ENCODE data around the gene OSBPL8. TPM values are rescaled to one million over a fixed set of nuclear protein-coding genes. Genes with fewer than 3 reads are reported as not detected.

Gene OSBPL8
- total and polyA plus RNA-seq, 8 donors: 7.7 to 147 (median 29.4) TPM

DNA sequence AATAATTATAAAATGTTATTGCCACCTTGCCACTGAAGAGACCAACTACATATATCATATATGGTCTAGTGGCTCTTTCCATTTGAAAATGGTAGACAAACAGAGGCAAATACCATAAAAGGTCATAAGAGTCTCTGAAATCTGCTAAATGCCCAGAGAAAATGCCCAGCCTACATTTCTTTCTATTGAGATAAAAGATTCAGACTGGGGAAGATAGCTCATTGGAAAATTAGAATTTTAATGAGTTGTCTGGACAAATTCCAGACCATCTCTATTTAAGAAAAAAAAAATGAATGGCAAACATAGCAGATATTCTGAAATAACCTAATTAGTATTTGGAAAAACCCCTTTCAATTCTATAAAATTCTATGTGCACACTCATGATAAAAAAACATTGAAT lies 131.5 kb downstream of the OSBPL8 start:
- TF ChIP-seq EP300 (IDR thresholded peaks at IDR 0.05) (no peak), POLR2A (IDR thresholded peaks at IDR 0.05) (no peak), POLR2AphosphoS5 (IDR thresholded peaks at IDR 0.05) (no peak)
- TF ChIP-seq, protein P1, sequence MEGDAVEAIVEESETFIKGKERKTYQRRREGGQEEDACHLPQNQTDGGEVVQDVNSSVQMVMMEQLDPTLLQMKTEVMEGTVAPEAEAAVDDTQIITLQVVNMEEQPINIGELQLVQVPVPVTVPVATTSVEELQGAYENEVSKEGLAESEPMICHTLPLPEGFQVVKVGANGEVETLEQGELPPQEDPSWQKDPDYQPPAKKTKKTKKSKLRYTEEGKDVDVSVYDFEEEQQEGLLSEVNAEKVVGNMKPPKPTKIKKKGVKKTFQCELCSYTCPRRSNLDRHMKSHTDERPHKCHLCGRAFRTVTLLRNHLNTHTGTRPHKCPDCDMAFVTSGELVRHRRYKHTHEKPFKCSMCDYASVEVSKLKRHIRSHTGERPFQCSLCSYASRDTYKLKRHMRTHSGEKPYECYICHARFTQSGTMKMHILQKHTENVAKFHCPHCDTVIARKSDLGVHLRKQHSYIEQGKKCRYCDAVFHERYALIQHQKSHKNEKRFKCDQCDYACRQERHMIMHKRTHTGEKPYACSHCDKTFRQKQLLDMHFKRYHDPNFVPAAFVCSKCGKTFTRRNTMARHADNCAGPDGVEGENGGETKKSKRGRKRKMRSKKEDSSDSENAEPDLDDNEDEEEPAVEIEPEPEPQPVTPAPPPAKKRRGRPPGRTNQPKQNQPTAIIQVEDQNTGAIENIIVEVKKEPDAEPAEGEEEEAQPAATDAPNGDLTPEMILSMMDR (IDR thresholded peaks at IDR 0.05): no peak
- no peak for DNase-seq
- Histone ChIP-seq H3K9me3 (peaks cover 0 to 32% (median 14%) of the 10 kb centered on the region in 4 donors), H3K4me1 (peaks cover 0 to 5% (median under 1%) of the 10 kb centered on the region in 4 donors), H3K36me3 (no peaks in the 10 kb centered on the region), H3K4me3 (no peak overlapping the region), H3K27ac (no peak overlapping the region), H3K27me3 (no peaks in the 10 kb centered on the region)
- intact Hi-C loops (cut with DNase I; ENCODE audit: low total_unique reads): no loop called here

DNA sequence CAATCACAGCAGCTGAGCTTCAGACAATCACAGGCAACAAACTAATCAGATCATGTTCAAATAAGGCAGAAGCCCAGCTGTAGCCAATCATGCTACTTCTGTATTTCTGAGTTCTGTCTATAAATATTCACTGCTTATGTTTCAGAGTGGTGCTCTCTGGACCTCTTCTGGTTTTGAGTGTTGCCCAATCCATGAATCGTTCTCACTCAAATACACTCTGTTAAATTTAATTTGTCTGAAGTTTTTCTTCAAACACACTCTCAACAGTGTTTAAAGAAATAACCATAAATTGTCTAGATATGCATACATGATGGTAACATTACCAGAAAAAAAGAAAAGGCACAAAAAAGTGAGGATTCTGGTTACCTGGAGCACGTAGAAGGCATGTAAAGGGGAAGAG lies 133.4 kb downstream of the OSBPL8 start:
- no peak overlapping the region for H3K27ac ChIP-seq
- intact Hi-C loops (cut with DNase I; ENCODE audit: low total_unique reads): no loop called here
- no peak overlapping the region for H3K4me3 ChIP-seq
- no peak for DNase-seq
- WGBS, 5 donors: 92 to 98% (median 93%) methylated on average over 2 of the region's 2 CpGs
- no peaks in the 10 kb centered on the region for H3K36me3 ChIP-seq
- peaks cover 0 to 21% (median 8%) of the 10 kb centered on the region in 4 donors for H3K9me3 ChIP-seq
- H3K4me1 ChIP-seq: peaks cover 0 to 20% (median 11%) of the 10 kb centered on the region in 4 donors
- TF ChIP-seq EP300 (IDR thresholded peaks at IDR 0.05) (no peak), POLR2A (IDR thresholded peaks at IDR 0.05) (no peak), POLR2AphosphoS5 (IDR thresholded peaks at IDR 0.05) (no peak)
- TF ChIP-seq, protein P1 (IDR thresholded peaks at IDR 0.05): no peak
- no peaks in the 10 kb centered on the region for H3K27me3 ChIP-seq

DNA sequence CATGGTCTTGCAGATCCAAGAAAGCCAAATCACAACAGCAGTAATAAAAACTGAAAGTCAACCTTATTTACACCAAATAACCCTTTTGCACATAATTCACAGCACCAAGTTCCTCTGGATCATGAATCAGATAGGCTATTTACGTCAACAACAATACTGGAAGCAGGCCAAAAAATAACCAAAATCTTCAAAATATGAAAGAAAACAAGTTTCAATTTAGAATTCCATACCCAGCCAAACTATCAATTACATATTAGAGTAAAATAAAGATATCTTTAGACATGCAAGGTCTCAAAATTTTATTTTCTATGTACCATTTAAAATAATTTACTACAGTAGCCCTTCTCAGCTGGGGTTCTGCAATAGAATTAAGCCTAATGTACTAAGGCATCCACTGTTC lies 134.6 kb downstream of the OSBPL8 start:
- H3K4me1 ChIP-seq: peaks cover 0 to 32% (median 11%) of the 10 kb centered on the region in 4 donors
- DNase-seq: no peak
- H3K27ac ChIP-seq: no peak overlapping the region
- H3K9me3 ChIP-seq: peaks cover 0 to 21% (median 8%) of the 10 kb centered on the region in 4 donors
- intact Hi-C loops (cut with DNase I; ENCODE audit: low total_unique reads): no loop called here
- TF ChIP-seq POLR2AphosphoS5 (IDR thresholded peaks at IDR 0.05) (no peak), POLR2A (IDR thresholded peaks at IDR 0.05) (no peak), EP300 (IDR thresholded peaks at IDR 0.05) (no peak)
- TF ChIP-seq, protein P1 (IDR thresholded peaks at IDR 0.05): no peak
- 83 to 97% (median 94%) methylated on average over 1 of the region's 1 CpG for WGBS, 5 donors
- no peak overlapping the region for H3K4me3 ChIP-seq
- H3K36me3 ChIP-seq: no peaks in the 10 kb centered on the region
- no peaks in the 10 kb centered on the region for H3K27me3 ChIP-seq

DNA sequence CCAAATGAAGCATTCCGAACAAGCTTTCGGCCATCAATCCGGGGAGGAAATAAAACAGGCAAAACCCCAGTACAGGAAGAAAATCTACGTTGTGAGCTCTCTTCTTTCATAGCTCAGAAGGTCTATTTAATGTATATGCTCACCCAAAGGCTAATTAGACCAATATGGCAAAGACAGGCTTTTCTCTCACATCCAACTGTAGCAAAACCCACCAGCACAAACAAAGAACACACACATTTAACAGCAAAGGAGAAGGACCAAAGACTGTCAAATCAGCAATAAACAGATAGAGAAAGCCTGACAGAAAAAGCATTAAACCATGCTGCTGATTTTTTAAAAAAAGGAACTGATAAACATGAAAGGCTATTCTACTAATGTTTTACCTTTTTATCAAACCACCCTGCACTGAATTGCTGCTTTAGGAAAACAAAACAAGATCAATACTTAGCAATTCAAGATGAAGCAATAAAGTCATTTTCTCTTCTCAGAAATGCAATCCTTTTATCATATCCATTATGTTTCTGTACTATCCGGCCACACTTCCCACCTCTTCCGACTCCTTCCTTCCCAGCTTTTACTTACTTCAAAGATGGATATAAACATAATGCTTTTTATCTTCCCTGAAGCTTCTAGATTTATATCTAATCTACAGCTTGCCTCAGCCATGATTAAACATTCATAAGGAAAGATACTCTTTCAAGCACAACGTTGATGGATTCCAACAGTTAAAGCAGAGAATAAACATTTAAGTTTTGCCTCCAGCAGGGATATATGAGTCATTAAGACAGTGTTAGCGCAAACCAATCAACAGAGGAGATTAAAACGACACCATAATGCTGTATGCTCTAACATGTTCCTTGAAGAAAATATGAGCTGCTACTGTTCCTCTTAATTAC lies 136.8 kb downstream of the OSBPL8 start:
- no peaks in the 10 kb centered on the region for H3K27me3 ChIP-seq
- TF ChIP-seq EP300 (IDR thresholded peaks at IDR 0.05): no peak
- TF ChIP-seq, protein P1 (IDR thresholded peaks at IDR 0.05): no peak
- peak in 1 of 2 donors; percentile 20 for DNase-seq
- intact Hi-C loops (cut with DNase I; ENCODE audit: low total_unique reads): no loop called here
- WGBS, 5 donors: 38 to 56% (median 52%) methylated on average over 9 of the region's 9 CpGs
- no peak overlapping the region for H3K4me3 ChIP-seq
- H3K9me3 ChIP-seq: peaks cover 0 to 21% (median 8%) of the 10 kb centered on the region in 4 donors
- no peak overlapping the region for H3K27ac ChIP-seq
- H3K36me3 ChIP-seq: no peaks in the 10 kb centered on the region
- peaks cover 0 to 36% (median 13%) of the 10 kb centered on the region in 4 donors for H3K4me1 ChIP-seq

Data from stomach (tissue), 9 donors.